SU-DHL-6 (cell line): ENCODE measurements around the gene MICAL1.

Experiments used
- H2AFZ ChIP-seq: fragments of 200-600 bp; sonication (generic); 2 replicates; pipeline ENCODE4 v1.6.1; 2014; ENCODE audit warnings: low read depth, mild to moderate bottlenecking, moderate library complexity, mixed read lengths, antibody characterized with exemption, low read length; ENCODE audit not compliant: severe bottlenecking
- H3F3A ChIP-seq: fragments of 200-600 bp; shearing (Covaris generic); 2 replicates; pipeline ENCODE4 v1.6.0; 2016; ENCODE audit warnings: antibody characterized with exemption, mild to moderate bottlenecking; ENCODE audit not compliant: insufficient read depth
- H3K27ac ChIP-seq: fragments of 200-600 bp; sonication (generic); 2 replicates; pipeline ENCODE4 v1.5.1; 2016; ENCODE audit warnings: low read depth, mild to moderate bottlenecking, low read length, moderate library complexity, mixed read lengths
- H3K27me3 ChIP-seq: fragments of 200-600 bp; sonication (generic), shearing (Covaris generic); 2 replicates; pipeline ENCODE4 v1.6.0; 2014; ENCODE audit warnings: mild to moderate bottlenecking, low read length
- H3K36me3 ChIP-seq: fragments of 200-600 bp; sonication (generic); 2 replicates; pipeline ENCODE4 v1.6.1; 2014; ENCODE audit warnings: mild to moderate bottlenecking, low read length, mixed read lengths
- H3K4me2 ChIP-seq: fragments of 300-600, 200-600 bp; shearing (Covaris generic), sonication (generic); 2 replicates; pipeline ENCODE4 v1.6.0; 2014; ENCODE audit warnings: low read length, low read depth, mild to moderate bottlenecking; ENCODE audit not compliant: poor library complexity, severe bottlenecking
- H3K4me3 ChIP-seq: fragments of 200-600 bp; sonication (generic); 2 replicates; pipeline ENCODE4 v1.5.1; 2014; ENCODE audit warnings: antibody characterized with exemption, low read length, mild to moderate bottlenecking, mixed read lengths; ENCODE audit not compliant: insufficient read depth, poor library complexity, severe bottlenecking
- H3K79me2 ChIP-seq: fragments of 200-600 bp; sonication (generic); 2 replicates; pipeline ENCODE4 v1.6.1; 2014; ENCODE audit warnings: mild to moderate bottlenecking, low read length, moderate library complexity; ENCODE audit not compliant: insufficient read depth
- H3K9ac ChIP-seq: fragments of 200-600 bp; sonication (generic); 2 replicates; pipeline ENCODE4 v1.7.0; 2014; ENCODE audit warnings: mild to moderate bottlenecking, low read length
- H3K9me2 ChIP-seq: fragments of 200-600 bp; sonication (generic); replicated peaks from 2 replicates; pipeline ENCODE4 v1.6.1; 2014; ENCODE audit warnings: low read length; ENCODE audit not compliant: insufficient read depth
- H3K9me3 ChIP-seq: fragments of 200-600 bp; sonication (generic); 2 replicates; pipeline ENCODE4 v1.6.1; 2014; ENCODE audit warnings: low read length, mixed read lengths; ENCODE audit not compliant: insufficient read depth
- H4K20me1 ChIP-seq: fragments of 200-600 bp; sonication (generic); 2 replicates; pipeline ENCODE4 v1.6.1; 2014; ENCODE audit warnings: low read depth, mild to moderate bottlenecking, antibody characterized with exemption, low read length, moderate library complexity, mixed read lengths
- EZH2phosphoT487 ChIP-seq: fragments of 200-600 bp; sonication (generic), shearing (Covaris generic); conservative IDR thresholded peaks from 2 replicates; pipeline ENCODE4 v1.6.1; 2018; ENCODE audit warnings: mild to moderate bottlenecking, antibody characterized with exemption, low read length, moderate library complexity, mixed read lengths
- TF ChIP-seq, protein P1 (sequence below): fragments of 200-600 bp; sonication (generic); IDR thresholded peaks from one replicate; pipeline ENCODE4 v1.5.1; 2017; ENCODE audit warnings: antibody characterized with exemption, mild to moderate bottlenecking, low read length, moderate library complexity; ENCODE audit not compliant: insufficient read depth, poor library complexity, severe bottlenecking

Gene MICAL1

DNA sequence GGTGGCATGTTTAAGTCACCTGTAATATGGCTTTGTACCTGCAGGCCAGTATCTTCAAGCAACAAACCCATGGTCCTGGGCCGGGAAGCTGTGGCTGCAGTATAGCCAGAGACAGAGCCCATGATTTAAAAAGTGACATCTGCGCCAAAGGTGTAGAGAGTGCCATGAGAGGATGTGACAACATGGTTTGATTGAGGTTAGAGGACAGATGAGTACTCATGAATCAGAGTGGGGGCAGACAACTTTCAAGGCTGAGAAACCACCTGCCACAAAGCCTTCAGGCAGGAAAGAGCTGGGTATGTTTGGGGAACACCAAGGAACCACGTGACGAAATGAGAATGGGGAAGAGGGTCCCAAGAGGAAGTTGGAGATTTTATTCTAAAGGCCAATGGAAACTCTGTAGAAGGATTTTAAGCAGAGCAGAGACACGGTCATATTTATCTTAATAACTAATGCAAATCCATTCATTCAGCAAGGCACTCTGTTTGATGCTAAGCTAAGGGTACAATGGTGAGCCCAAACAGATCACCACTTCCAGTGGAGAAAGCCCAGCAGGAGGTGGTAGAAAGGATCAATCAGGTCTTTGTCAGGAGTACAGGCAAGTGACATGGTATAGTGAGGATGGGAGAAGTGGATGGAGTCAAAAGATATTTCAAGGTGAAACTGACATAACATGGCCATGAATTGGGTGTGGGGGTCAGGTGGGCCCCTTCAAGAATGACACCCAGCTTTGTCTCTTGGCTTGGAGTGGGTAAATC is 3.4 kb upstream of the MICAL1 start:
- H3F3A ChIP-seq = peaks cover 42% of the 10 kb centered on the region
- H3K4me3 ChIP-seq = no peak overlapping the region
- no peak overlapping the region for H2AFZ ChIP-seq
- 0 out of 2 replicates have a peak overlapping the region, but pooled peaks have one; percentile 15 for H3K27ac ChIP-seq
- H3K9me2 ChIP-seq = no peaks in the 10 kb centered on the region
- H3K27me3 ChIP-seq = no peaks in the 10 kb centered on the region
- no peak overlapping the region for H3K4me2 ChIP-seq
- H3K9me3 ChIP-seq = no peaks in the 10 kb centered on the region
- no peaks in the 10 kb centered on the region for H4K20me1 ChIP-seq
- H3K79me2 ChIP-seq = peaks cover 5% of the 10 kb centered on the region; the same call in 1 of the 2 replicates
- peaks cover 19% of the 10 kb centered on the region for H3K36me3 ChIP-seq
- no peak for TF ChIP-seq EZH2phosphoT487
- TF ChIP-seq, protein P1, sequence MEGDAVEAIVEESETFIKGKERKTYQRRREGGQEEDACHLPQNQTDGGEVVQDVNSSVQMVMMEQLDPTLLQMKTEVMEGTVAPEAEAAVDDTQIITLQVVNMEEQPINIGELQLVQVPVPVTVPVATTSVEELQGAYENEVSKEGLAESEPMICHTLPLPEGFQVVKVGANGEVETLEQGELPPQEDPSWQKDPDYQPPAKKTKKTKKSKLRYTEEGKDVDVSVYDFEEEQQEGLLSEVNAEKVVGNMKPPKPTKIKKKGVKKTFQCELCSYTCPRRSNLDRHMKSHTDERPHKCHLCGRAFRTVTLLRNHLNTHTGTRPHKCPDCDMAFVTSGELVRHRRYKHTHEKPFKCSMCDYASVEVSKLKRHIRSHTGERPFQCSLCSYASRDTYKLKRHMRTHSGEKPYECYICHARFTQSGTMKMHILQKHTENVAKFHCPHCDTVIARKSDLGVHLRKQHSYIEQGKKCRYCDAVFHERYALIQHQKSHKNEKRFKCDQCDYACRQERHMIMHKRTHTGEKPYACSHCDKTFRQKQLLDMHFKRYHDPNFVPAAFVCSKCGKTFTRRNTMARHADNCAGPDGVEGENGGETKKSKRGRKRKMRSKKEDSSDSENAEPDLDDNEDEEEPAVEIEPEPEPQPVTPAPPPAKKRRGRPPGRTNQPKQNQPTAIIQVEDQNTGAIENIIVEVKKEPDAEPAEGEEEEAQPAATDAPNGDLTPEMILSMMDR = no peak
- H3K9ac ChIP-seq = no peak overlapping the region

DNA sequence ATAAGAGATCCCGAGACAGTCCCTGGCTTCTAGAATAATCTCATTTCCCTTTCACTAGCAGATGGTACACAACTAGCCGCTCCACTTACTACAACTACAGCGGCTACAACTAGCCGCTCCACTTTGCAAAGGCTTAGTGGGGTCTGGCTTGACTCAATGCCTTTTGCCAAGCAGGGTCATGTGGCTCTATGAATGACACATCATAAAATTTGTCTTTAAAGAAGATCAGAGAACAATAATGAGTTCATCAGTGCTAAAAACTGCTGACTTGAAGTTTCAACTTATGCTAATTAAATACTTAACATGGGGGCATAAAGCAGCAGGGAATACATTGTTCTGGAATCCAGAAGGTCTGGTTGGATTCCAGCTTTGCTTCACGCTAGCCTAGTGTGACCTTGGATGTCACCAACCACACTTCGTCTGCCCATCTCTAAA is 2.0 kb upstream of the MICAL1 start:
- H3K27me3 ChIP-seq = no peaks in the 10 kb centered on the region
- no peaks in the 10 kb centered on the region for H3K9me2 ChIP-seq
- H4K20me1 ChIP-seq = no peaks in the 10 kb centered on the region
- peak overlapping the region; percentile 18; the same call in 1 of the 2 replicates for H3K27ac ChIP-seq
- H3K79me2 ChIP-seq = peaks cover 7% of the 10 kb centered on the region; the same call in 1 of the 2 replicates
- no peaks in the 10 kb centered on the region for H3K9me3 ChIP-seq
- no peak for TF ChIP-seq EZH2phosphoT487
- TF ChIP-seq, protein P1 = no peak
- peaks cover 10% of the 10 kb centered on the region for H3K36me3 ChIP-seq
- no peak overlapping the region for H3K4me3 ChIP-seq
- H3F3A ChIP-seq = peaks cover 42% of the 10 kb centered on the region
- no peak overlapping the region for H3K9ac ChIP-seq
- H3K4me2 ChIP-seq = no peak overlapping the region
- H2AFZ ChIP-seq = no peak overlapping the region

DNA sequence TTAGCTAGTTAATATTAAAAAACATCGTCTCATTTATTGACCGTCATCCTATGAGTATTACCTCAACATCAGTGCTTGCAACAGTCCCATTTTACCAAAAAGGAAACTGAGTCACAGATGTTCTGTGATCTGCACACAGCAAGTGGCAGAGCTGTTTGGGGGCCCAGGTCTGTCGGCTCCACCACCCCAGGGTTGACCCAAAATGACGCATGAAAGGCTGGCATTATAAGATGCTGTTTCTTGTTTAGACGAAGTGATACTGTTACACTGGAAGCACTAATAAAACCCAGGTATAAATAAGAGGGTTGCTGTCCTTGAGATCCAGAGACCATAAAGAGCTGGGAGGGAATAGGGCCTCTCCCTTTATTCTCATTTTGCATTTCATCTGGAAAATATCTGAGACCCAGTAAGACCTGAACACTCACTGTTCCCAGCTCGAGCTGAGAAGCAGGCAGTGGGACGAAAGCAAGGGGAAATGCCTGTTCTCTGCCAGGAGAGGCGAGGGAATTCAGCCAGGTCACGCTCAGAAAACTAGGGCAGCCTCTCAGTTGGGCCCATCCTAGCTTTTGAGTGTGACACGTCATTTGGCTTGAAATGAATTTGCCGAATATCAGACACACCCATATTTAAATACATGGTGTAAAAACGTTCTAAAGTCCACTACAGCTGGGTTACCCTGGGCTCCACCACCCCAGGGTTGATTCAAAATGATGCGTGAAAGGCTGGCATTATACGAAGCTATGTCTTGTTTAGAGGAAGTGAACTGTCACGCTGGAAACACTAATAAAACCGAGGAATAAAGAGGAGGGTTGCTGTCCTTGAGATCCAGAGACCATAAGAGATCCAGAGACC is 1.4 kb upstream of the MICAL1 start:
- H3K4me3 ChIP-seq = peak overlapping the region; percentile 67
- H3K36me3 ChIP-seq = peaks cover 7% of the 10 kb centered on the region
- no peaks in the 10 kb centered on the region for H3K9me3 ChIP-seq
- peaks cover 7% of the 10 kb centered on the region; the same call in 1 of the 2 replicates for H3K79me2 ChIP-seq
- no peaks in the 10 kb centered on the region for H4K20me1 ChIP-seq
- no peak overlapping the region for H2AFZ ChIP-seq
- H3K4me2 ChIP-seq = peak overlapping the region; percentile 63
- H3K9ac ChIP-seq = peak overlapping the region; percentile 97
- TF ChIP-seq EZH2phosphoT487 = no peak
- TF ChIP-seq, protein P1 = no peak
- H3K27ac ChIP-seq = peak overlapping the region; percentile 18; the same call in 1 of the 2 replicates
- peaks cover 42% of the 10 kb centered on the region for H3F3A ChIP-seq
- H3K9me2 ChIP-seq = no peaks in the 10 kb centered on the region
- no peaks in the 10 kb centered on the region for H3K27me3 ChIP-seq
